GM12878 (cell line): ENCODE data around the gene KMT2E. TPM values are rescaled to one million over a fixed set of nuclear protein-coding genes. Genes with fewer than 3 reads are reported as not detected.

ENCODE experiments used
- ATAC-seq: fragments of 200-7000 bp; cut with Tn5 transposase; 3 replicates; pipeline ENCODE4 v1.9.1; 2020; ENCODE audit warnings: mild to moderate bottlenecking, moderate library complexity
- BruUV-seq: library from RNA; stranded (reverse); fragments of 400-500 nt; replicated peaks from 2 replicates; lab custom pipeline; 2021; lab: Mats Ljungman, UMichigan
- CTCF ChIA-PET: fragments of 300-600 bp; sonication (Branson Sonifier 250); formaldehyde crosslinking; extraction: SDS; loops from one replicate; lab custom pipeline; 2021; ENCODE audit warnings: inconsistent platforms; lab: Yijun Ruan, JAX
- POLR2A ChIA-PET: fragments of 350-600 bp; formaldehyde crosslinking; extraction: SDS; loops from one replicate; lab custom pipeline; 2021; ENCODE audit warnings: inconsistent platforms; lab: Charles Lee
- RAD21 ChIA-PET: fragments of 300-600 bp; sonication (Branson Sonifier 250); formaldehyde crosslinking; loops from one replicate; lab custom pipeline; 2023; ENCODE audit warnings: antibody characterized with exemption; ENCODE audit not compliant: unreplicated experiment; lab: Charles Lee
- SMC1A ChIA-PET: fragments of 300-600 bp; sonication (Branson Sonifier 250); formaldehyde crosslinking; loops from one replicate; lab custom pipeline; 2023; ENCODE audit not compliant: unreplicated experiment, uncharacterized antibody; lab: Charles Lee
- DNase-seq: peaks from one replicate; pipeline ENCODE4 v3.0.0-alpha.2; 2011; ENCODE audit warnings: low read depth, low spot score
- FAIRE-seq: peaks from 3 replicates; lab custom pipeline; 2011; peaks lifted over from hg19 to GRCh38; lab: Jason Lieb, UNC
- H2AFZ ChIP-seq: 2 replicates; pipeline ENCODE4 v1.6.0; 2011; ENCODE audit warnings: low read depth, low read length, control low read depth; ENCODE audit not compliant: control insufficient read depth
- H3K27ac ChIP-seq: 2 replicates; pipeline ENCODE4 v1.5.1; 2011; ENCODE audit warnings: control low read depth; ENCODE audit not compliant: control insufficient read depth, insufficient read depth
- H3K27me3 ChIP-seq, 2 experiments: replicated peaks in 1 of 2; 2 replicates each; pipeline versions ENCODE4 v1.6.0 to v1.6.1; 2011; ENCODE audit warnings: low read length in 1 of 2; ENCODE audit not compliant: control insufficient read depth in 2 of 2, insufficient read depth in 2 of 2
- H3K36me3 ChIP-seq, 2 experiments: 2 replicates each; pipeline ENCODE4 v1.5.1; 2011; ENCODE audit warnings: low read length in 1 of 2; ENCODE audit not compliant: control insufficient read depth in 2 of 2, insufficient read depth in 2 of 2
- H3K4me1 ChIP-seq: 2 replicates; pipeline ENCODE4 v1.6.1; 2011; ENCODE audit warnings: mild to moderate bottlenecking, low read length, moderate library complexity, mixed read lengths; ENCODE audit not compliant: control insufficient read depth, insufficient read depth
- H3K4me2 ChIP-seq: 2 replicates; pipeline ENCODE4 v1.6.0; 2011; ENCODE audit warnings: control low read depth; ENCODE audit not compliant: control insufficient read depth, insufficient read depth
- H3K4me3 ChIP-seq: fragments of 200-600 bp; sonication (generic); 2 replicates; pipeline ENCODE4 v1.5.1; 2016
- H3K79me2 ChIP-seq: 2 replicates; pipeline ENCODE4 v1.6.0; 2011; ENCODE audit warnings: low read length; ENCODE audit not compliant: control insufficient read depth, insufficient read depth
- H3K9ac ChIP-seq: 2 replicates; pipeline ENCODE4 v1.8.0; 2011; ENCODE audit warnings: low read length, control low read depth, mixed read lengths; ENCODE audit not compliant: control insufficient read depth, insufficient read depth
- H3K9me3 ChIP-seq: replicated peaks from 3 replicates; pipeline ENCODE4 v1.5.1; 2011; ENCODE audit warnings: mild to moderate bottlenecking, low read length; ENCODE audit not compliant: control insufficient read depth, insufficient read depth
- H4K20me1 ChIP-seq: 2 replicates; pipeline ENCODE4 v1.6.0; 2011; ENCODE audit not compliant: control insufficient read depth, insufficient read depth
- CBX3 ChIP-seq: fragments of 200-600 bp; sonication (generic); IDR thresholded peaks from 2 replicates; pipeline ENCODE4 v1.6.1; 2016; ENCODE audit warnings: low read depth, borderline replicate concordance
- CEBPB ChIP-seq, 2 experiments: fragments of 150-350 bp in 1 of 2; IDR thresholded peaks; 2 replicates each; pipeline ENCODE4 v1.6.1; 2012 to 2014; ENCODE audit warnings: low read depth in 2 of 2, low read length in 2 of 2, borderline replicate concordance in 1 of 2, inconsistent platforms in 1 of 2
- CHD1 ChIP-seq: IDR thresholded peaks from 2 replicates; pipeline ENCODE4 v1.6.1; 2012; ENCODE audit warnings: low read depth, low read length, improper control_type of control experiment
- EGR1 ChIP-seq, 2 experiments: IDR thresholded peaks; 1 replicate in 1 of 2; 2 replicates in 1 of 2; pipeline ENCODE4 v1.6.1; 2011 to 2012; ENCODE audit warnings: low read depth in 2 of 2, low read length in 2 of 2, borderline replicate concordance in 1 of 2, mild to moderate bottlenecking in 1 of 2, moderate library complexity in 1 of 2
- MTA2 ChIP-seq: fragments of 450-650 bp; IDR thresholded peaks from 2 replicates; pipeline ENCODE4 v1.6.1; 2016; ENCODE audit warnings: low read depth, mild to moderate bottlenecking, moderate library complexity
- MYC ChIP-seq: IDR thresholded peaks from 2 replicates; pipeline ENCODE4 v1.6.1; 2011; ENCODE audit warnings: mild to moderate bottlenecking, low read length, moderate library complexity, inconsistent platforms; ENCODE audit not compliant: insufficient read depth, insufficient replicate concordance, insufficient read length, severe bottlenecking
- NFYA ChIP-seq: IDR thresholded peaks from 2 replicates; pipeline ENCODE4 v1.6.1; 2011; ENCODE audit warnings: low read depth, mild to moderate bottlenecking, low read length, improper control_type of control experiment, borderline replicate concordance
- WGBS: methylation state at CpG from one replicate; pipeline ENCODE4 v1.1.6; 2016; ENCODE audit warnings: low lambda C conversion rate; ENCODE audit not compliant: insufficient replicate concordance, insufficient coverage; ENCODE audit errors: missing lambda C conversion rate; 5-methylcytosine and 5-hydroxymethylcytosine counted together
- in situ Hi-C: fragments of 300-500 bp; cut with MboI; formaldehyde crosslinking; loops from 9 replicates; pipeline ENCODE4 v1.14.3; 2018; ENCODE audit warnings: mixed read lengths
- intact Hi-C: fragments of 100-400 bp; cut with micrococcal nuclease; formaldehyde crosslinking; loops from one replicate; pipeline ENCODE4 v1.14.2; 2022; ENCODE audit not compliant: unreplicated experiment
- polyA plus RNA-seq, 11 experiments: library from polyadenylated mRNA; depleted of rRNA in 4 of 11; unstranded in 6 of 11; stranded (reverse) in 5 of 11; fragments of >200 nt; fragmentation: Nextera tagmentation in 4 of 11; fragmentation: Illumina TruSeq in 1 of 11; extraction: Ambion mirVana in 4 of 11; extraction: Trizol in 1 of 11; gene quantifications; 1 replicate in 1 of 11; 2 replicates in 10 of 11; pipeline versions ENCODE4 v1.2.1 to v1.2.3, GENCODE V29; 2011 to 2016; ENCODE audit warnings: inconsistent platforms in 2 of 11, missing spikeins in 2 of 11, low read depth in 1 of 11
- total RNA-seq, 4 experiments: library from RNA; depleted of rRNA in 3 of 4; stranded (reverse); fragments of >200 nt in 3 of 4; fragmentation: Illumina TruSeq in 1 of 4; extraction: Trizol in 1 of 4; gene quantifications; 2 replicates each; pipeline versions ENCODE4 v1.2.1 to v1.2.3, GENCODE V29; 2013 to 2021
- TF ChIP-seq, protein P1 (sequence below): fragments of 450-650 bp; IDR thresholded peaks from 2 replicates; pipeline ENCODE4 v1.6.1; 2017; ENCODE audit warnings: mild to moderate bottlenecking, moderate library complexity

The KMT2E gene
- total and polyA plus RNA-seq, 10 of the 15 experiments (the other 5 are each of a cell fraction or from before 2014, with no cell fraction given): 13.2 to 68.1 (median 34.1) TPM

DNA sequence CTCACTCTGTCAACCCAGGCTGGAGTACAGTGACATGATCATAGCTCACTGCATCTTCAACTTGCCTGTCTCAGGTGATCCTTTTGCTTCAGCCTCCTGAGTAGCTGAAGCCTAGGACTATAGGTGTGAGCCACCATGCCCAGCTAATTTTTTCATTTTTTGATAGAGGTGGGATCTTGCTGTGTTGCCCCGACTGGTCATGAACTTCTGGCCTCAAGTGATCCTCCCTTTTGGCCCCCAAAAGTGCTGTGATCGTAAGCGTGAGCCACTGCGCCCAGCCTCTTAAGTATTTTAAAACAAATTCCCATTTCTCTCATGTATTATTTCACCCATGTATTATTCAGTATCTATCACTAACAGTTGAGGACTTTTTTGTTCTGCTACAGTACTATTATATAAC lies 43.5 kb downstream of the KMT2E start:
- Histone ChIP-seq H2AFZ (no peak overlapping the region), H3K36me3 (peaks cover 3 to 24% of the 10 kb centered on the region in 2 experiments), H3K9ac (no peak overlapping the region), H3K4me1 (no peaks in the 10 kb centered on the region), H3K79me2 (peaks cover 59% of the 10 kb centered on the region), H3K4me2 (no peak overlapping the region), H4K20me1 (peaks cover 2% of the 10 kb centered on the region; the same call in 1 of the 2 replicates), H3K27ac (no peak overlapping the region), H3K27me3 (no peaks in the 10 kb centered on the region), H3K9me3 (no peaks in the 10 kb centered on the region), H3K4me3 (no peak overlapping the region)
- no TSS peak for BruUV-seq
- SMC1A ChIA-PET: interaction anchor here (0.9 to 1.7 kb wide), 3 partner anchors 20 to 112 kb away, joined by 3 to 5 read pairs (median 3); no protein-coding TSS in a partner anchor
- RAD21 ChIA-PET: interaction anchor here (1.0 to 1.5 kb wide), 2 partner anchors 25 to 76 kb away, joined by 3 read pairs; no protein-coding TSS in a partner anchor
- FAIRE-seq (no peak), ATAC-seq (no peak), DNase-seq (no peak)
- 100% methylated on average over 4 of the region's 4 CpGs for WGBS
- TF ChIP-seq CHD1: no peak
- intact Hi-C loops (no loop called here), in situ Hi-C loops (no loop called here)
- CTCF ChIA-PET: interaction anchor here (0.6 to 2.6 kb wide), 5 partner anchors 10 to 288 kb away, joined by 3 to 14 read pairs (median 3); no protein-coding TSS in a partner anchor
- POLR2A ChIA-PET: interaction anchor here (0.6 kb wide), 1 partner anchor 46 kb away, joined by 7 read pairs; no protein-coding TSS in a partner anchor

DNA sequence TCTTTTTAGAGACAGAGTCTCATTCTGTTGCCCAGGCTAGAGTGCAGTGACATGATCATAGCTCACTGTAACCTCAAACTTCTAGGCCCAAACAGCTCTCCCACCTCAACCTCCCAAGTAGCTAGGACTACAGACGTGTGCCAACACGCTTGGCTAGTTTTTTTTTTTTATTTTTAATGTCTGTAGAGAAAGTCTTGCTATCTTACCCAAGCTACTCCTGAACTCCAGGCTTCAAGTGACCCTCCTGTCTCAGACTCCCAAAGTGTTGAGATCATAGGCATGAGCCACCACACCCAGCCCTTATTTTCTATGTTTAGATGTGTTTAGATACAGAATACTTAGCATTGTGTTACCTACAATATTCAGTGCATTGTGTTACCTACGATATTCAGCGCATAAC lies 46.4 kb downstream of the KMT2E start:
- Histone ChIP-seq H4K20me1 (peaks cover 2% of the 10 kb centered on the region; the same call in 1 of the 2 replicates), H3K79me2 (peaks cover 47% of the 10 kb centered on the region), H3K4me1 (no peaks in the 10 kb centered on the region), H3K36me3 (peaks cover 3 to 21% of the 10 kb centered on the region in 2 experiments), H3K9ac (no peak overlapping the region), H3K27me3 (no peaks in the 10 kb centered on the region), H3K4me2 (no peak overlapping the region), H3K27ac (no peak overlapping the region), H3K9me3 (no peaks in the 10 kb centered on the region), H2AFZ (no peak overlapping the region), H3K4me3 (no peak overlapping the region)
- 85% methylated on average over 4 of the region's 4 CpGs for WGBS
- DNase-seq: no peak
- BruUV-seq: no TSS peak
- ATAC-seq: no peak; the same call in 2 of the 3 replicates
- ChIA-PET RAD21 (interaction anchor here (1.1 to 1.5 kb wide), 2 partner anchors 46 to 79 kb away, joined by 3 read pairs; no protein-coding TSS in a partner anchor), POLR2A (interaction anchor here (0.6 kb wide), 1 partner anchor 152 kb away, joined by 3 read pairs; no protein-coding TSS in a partner anchor), SMC1A (interaction anchor here (0.6 to 2.8 kb wide), 5 partner anchors 19 to 274 kb away, joined by 3 to 16 read pairs (median 3); no protein-coding TSS in a partner anchor), CTCF (interaction anchor here (0.7 kb wide), 1 partner anchor 80 kb away, joined by 4 read pairs; no protein-coding TSS in a partner anchor)
- intact Hi-C loops (no loop called here), in situ Hi-C loops (no loop called here)
- FAIRE-seq: no peak
- TF ChIP-seq MYC (no peak), NFYA (no peak), MTA2 (no peak), EGR1 (IDR thresholded peaks at IDR 0.05; ENCODE audit: borderline replicate concordance in 1 of 2, low read depth in 2 of 2, low read length in 2 of 2) (no peak), CEBPB (IDR thresholded peaks at IDR 0.05; ENCODE audit: borderline replicate concordance in 1 of 2, low read depth in 2 of 2, low read length in 2 of 2) (no peak), CBX3 (no peak)
- TF ChIP-seq, protein P1, sequence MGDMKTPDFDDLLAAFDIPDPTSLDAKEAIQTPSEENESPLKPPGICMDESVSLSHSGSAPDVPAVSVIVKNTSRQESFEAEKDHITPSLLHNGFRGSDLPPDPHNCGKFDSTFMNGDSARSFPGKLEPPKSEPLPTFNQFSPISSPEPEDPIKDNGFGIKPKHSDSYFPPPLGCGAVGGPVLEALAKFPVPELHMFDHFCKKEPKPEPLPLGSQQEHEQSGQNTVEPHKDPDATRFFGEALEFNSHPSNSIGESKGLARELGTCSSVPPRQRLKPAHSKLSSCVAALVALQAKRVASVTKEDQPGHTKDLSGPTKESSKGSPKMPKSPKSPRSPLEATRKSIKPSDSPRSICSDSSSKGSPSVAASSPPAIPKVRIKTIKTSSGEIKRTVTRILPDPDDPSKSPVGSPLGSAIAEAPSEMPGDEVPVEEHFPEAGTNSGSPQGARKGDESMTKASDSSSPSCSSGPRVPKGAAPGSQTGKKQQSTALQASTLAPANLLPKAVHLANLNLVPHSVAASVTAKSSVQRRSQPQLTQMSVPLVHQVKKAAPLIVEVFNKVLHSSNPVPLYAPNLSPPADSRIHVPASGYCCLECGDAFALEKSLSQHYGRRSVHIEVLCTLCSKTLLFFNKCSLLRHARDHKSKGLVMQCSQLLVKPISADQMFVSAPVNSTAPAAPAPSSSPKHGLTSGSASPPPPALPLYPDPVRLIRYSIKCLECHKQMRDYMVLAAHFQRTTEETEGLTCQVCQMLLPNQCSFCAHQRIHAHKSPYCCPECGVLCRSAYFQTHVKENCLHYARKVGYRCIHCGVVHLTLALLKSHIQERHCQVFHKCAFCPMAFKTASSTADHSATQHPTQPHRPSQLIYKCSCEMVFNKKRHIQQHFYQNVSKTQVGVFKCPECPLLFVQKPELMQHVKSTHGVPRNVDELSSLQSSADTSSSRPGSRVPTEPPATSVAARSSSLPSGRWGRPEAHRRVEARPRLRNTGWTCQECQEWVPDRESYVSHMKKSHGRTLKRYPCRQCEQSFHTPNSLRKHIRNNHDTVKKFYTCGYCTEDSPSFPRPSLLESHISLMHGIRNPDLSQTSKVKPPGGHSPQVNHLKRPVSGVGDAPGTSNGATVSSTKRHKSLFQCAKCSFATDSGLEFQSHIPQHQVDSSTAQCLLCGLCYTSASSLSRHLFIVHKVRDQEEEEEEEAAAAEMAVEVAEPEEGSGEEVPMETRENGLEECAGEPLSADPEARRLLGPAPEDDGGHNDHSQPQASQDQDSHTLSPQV: no peak
